ENCODE data around the gene EVI5L. TPM values are rescaled to one million over a fixed set of nuclear protein-coding genes. Genes with fewer than 3 reads are reported as not detected.
A peak's percentile ranks its signal among the peaks of the same experiment; 100 is the strongest.

Gene EVI5L
- polyA plus RNA-seq, 3 donors = 0.76 to 5.7 (median 1.3) TPM

- Mint-ChIP-seq H3K27ac (peak overlapping the region in 1 of 7 donors; percentile 57), H3K27me3 (ENCODE audit: low read depth in 3 of 3) (peaks cover 60 to 80% (median 73%) of the 10 kb centered on the region in 3 donors), H3K4me3 (peak overlapping the region; percentile 69 to 88), H3K4me1 (peaks cover 28% of the 10 kb centered on the region), H3K9me3 (peaks cover 3 to 44% (median 13%) of the 10 kb centered on the region in 7 donors), H3K36me3 (peaks cover 0 to 6% of the 10 kb centered on the region in 2 donors)
- H3K27me3 ChIP-seq (ENCODE audit: control insufficient read depth in 2 of 2, insufficient read depth in 2 of 2, low read length in 2 of 2) = peaks cover 28 to 57% of the 10 kb centered on the region in 2 donors
- peaks cover 37 to 49% of the 10 kb centered on the region in 2 donors for H3K4me1 ChIP-seq (ENCODE audit: control insufficient read depth in 1 of 2, insufficient read depth in 2 of 2, low read length in 2 of 2)
- H4K20me1 ChIP-seq (ENCODE audit: insufficient read depth, low read length) = no peaks in the 10 kb centered on the region
- no peaks in the 10 kb centered on the region for H3K36me3 ChIP-seq (replicated peaks in 1 of 2; ENCODE audit: control insufficient read depth in 1 of 2, insufficient read depth in 2 of 2, low read length in 2 of 2)
- peak overlapping the region; percentile 75 for H3K4me2 ChIP-seq (replicated peaks; ENCODE audit: extremely low read depth, low read length, poor library complexity, severe bottlenecking)
- no peak overlapping the region for H2AFZ ChIP-seq (ENCODE audit: insufficient read depth, low read depth, low read length, poor library complexity, severe bottlenecking)
- no peaks in the 10 kb centered on the region for H3K79me2 ChIP-seq (ENCODE audit: insufficient read depth, low read length)
- no peak for DNase-seq
- peak overlapping the region in 1 of 3 experiments; percentile 68 for H3K4me3 ChIP-seq (replicated peaks in 1 of 3; ENCODE audit: low read depth in 2 of 3, low read length in 3 of 3)
- intact Hi-C loops (cut with micrococcal nuclease) = loop anchor here in 1 of 2 donors (5.0 kb wide), 1 partner anchor 50 kb away; the partner anchor contains the start of gene SNAPC2
- WGBS (ENCODE audit: insufficient coverage) = 41% methylated on average over 39 of the region's 47 CpGs
- TF ChIP-seq, protein P1, sequence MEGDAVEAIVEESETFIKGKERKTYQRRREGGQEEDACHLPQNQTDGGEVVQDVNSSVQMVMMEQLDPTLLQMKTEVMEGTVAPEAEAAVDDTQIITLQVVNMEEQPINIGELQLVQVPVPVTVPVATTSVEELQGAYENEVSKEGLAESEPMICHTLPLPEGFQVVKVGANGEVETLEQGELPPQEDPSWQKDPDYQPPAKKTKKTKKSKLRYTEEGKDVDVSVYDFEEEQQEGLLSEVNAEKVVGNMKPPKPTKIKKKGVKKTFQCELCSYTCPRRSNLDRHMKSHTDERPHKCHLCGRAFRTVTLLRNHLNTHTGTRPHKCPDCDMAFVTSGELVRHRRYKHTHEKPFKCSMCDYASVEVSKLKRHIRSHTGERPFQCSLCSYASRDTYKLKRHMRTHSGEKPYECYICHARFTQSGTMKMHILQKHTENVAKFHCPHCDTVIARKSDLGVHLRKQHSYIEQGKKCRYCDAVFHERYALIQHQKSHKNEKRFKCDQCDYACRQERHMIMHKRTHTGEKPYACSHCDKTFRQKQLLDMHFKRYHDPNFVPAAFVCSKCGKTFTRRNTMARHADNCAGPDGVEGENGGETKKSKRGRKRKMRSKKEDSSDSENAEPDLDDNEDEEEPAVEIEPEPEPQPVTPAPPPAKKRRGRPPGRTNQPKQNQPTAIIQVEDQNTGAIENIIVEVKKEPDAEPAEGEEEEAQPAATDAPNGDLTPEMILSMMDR (IDR thresholded peaks at IDR 0.05) = no peak
- peaks cover 3 to 19% of the 10 kb centered on the region in 2 donors for H3K9me3 ChIP-seq (replicated peaks in 1 of 2; ENCODE audit: control insufficient read depth in 1 of 2, insufficient read depth in 1 of 2, low read length in 2 of 2)
- H3K27ac ChIP-seq (ENCODE audit: low read depth in 1 of 2, low read length in 2 of 2) = no peak overlapping the region
- H3K9ac ChIP-seq (ENCODE audit: insufficient read depth, low read length, poor library complexity, severe bottlenecking) = no peak overlapping the region
These were observed 42.5 kb downstream of the EVI5L start for GRCh38 chr19:7872306-7873204.

GRCh38 chr19:7873304-7874075 lies 43.5 kb downstream of the EVI5L start:
- Histone ChIP-seq H3K27ac (ENCODE audit: low read depth in 1 of 2, low read length in 2 of 2) (no peak overlapping the region), H3K9ac (ENCODE audit: insufficient read depth, low read length, poor library complexity, severe bottlenecking) (no peak overlapping the region), H3K36me3 (replicated peaks in 1 of 2; ENCODE audit: control insufficient read depth in 1 of 2, insufficient read depth in 2 of 2, low read length in 2 of 2) (no peaks in the 10 kb centered on the region), H4K20me1 (ENCODE audit: insufficient read depth, low read length) (no peaks in the 10 kb centered on the region), H3K9me3 (replicated peaks in 1 of 2; ENCODE audit: control insufficient read depth in 1 of 2, insufficient read depth in 1 of 2, low read length in 2 of 2) (peaks cover 3 to 16% of the 10 kb centered on the region in 2 donors), H3K4me1 (ENCODE audit: control insufficient read depth in 1 of 2, insufficient read depth in 2 of 2, low read length in 2 of 2) (peaks cover 33 to 46% of the 10 kb centered on the region in 2 donors), H3K4me2 (replicated peaks; ENCODE audit: extremely low read depth, low read length, poor library complexity, severe bottlenecking) (no peak overlapping the region), H3K27me3 (ENCODE audit: control insufficient read depth in 2 of 2, insufficient read depth in 2 of 2, low read length in 2 of 2) (peaks cover 25 to 48% of the 10 kb centered on the region in 2 donors), H3K4me3 (replicated peaks in 1 of 3; ENCODE audit: low read depth in 2 of 3, low read length in 3 of 3) (no peak overlapping the region), H2AFZ (ENCODE audit: insufficient read depth, low read depth, low read length, poor library complexity, severe bottlenecking) (no peak overlapping the region), H3K79me2 (ENCODE audit: insufficient read depth, low read length) (no peaks in the 10 kb centered on the region)
- peaks cover 23% of the 10 kb centered on the region for H3K4me1 Mint-ChIP-seq
- H3K27ac Mint-ChIP-seq = peak overlapping the region in 1 of 7 donors; percentile 69
- TF ChIP-seq, protein P1 (IDR thresholded peaks at IDR 0.05) = no peak
- H3K27me3 Mint-ChIP-seq (ENCODE audit: low read depth in 3 of 3) = peaks cover 51 to 70% (median 65%) of the 10 kb centered on the region in 3 donors
- peak overlapping the region in 1 of 2 donors; percentile 81 for H3K4me3 Mint-ChIP-seq
- peaks cover 0 to 4% of the 10 kb centered on the region in 2 donors for H3K36me3 Mint-ChIP-seq
- 21% methylated on average over 50 of the region's 53 CpGs for WGBS (ENCODE audit: insufficient coverage)
- DNase-seq = no peak
- intact Hi-C loops (cut with micrococcal nuclease) = loop anchor here in 1 of 2 donors (5.0 kb wide), 1 partner anchor 49 kb away; the partner anchor contains the start of gene SNAPC2
- H3K9me3 Mint-ChIP-seq = peaks cover 3 to 40% (median 8%) of the 10 kb centered on the region in 7 donors
